K562 (cell line): Measurements from ENCODE around the gene NEU3. TPM values are rescaled to one million over a fixed set of nuclear protein-coding genes. Genes with fewer than 3 reads are reported as not detected.

Experiments used
- ATF6 ChIP-seq: sonication (generic); formaldehyde crosslinking; IDR thresholded peaks from 2 replicates; pipeline ENCODE4 v1.4.0; 2020; ENCODE audit warnings: mild to moderate bottlenecking, missing genetic modification reagents
- E2F8 ChIP-seq: fragments of 450-650 bp; IDR thresholded peaks from 2 replicates; pipeline ENCODE4 v1.7.1; 2018; ENCODE audit warnings: mild to moderate bottlenecking, low read depth; ENCODE audit not compliant: partially characterized antibody
- IFI16 ChIP-seq: fragments of 250-450 bp; sonication (Bioruptor Pico); IDR thresholded peaks from 2 replicates; pipeline ENCODE4 v2.1.2; 2022; ENCODE audit warnings: mild to moderate bottlenecking, inconsistent platforms
- NFIX ChIP-seq: fragments of 250-450 bp; sonication (Bioruptor Pico); IDR thresholded peaks from 2 replicates; pipeline ENCODE4 v1.4.0; 2020; ENCODE audit warnings: low read depth, mild to moderate bottlenecking, moderate library complexity
- PATZ1 ChIP-seq: fragments of 250-450 bp; sonication (Bioruptor Pico); IDR thresholded peaks from 2 replicates; pipeline ENCODE4 v1.5.0; 2020; ENCODE audit warnings: mild to moderate bottlenecking, borderline replicate concordance
- POLR2AphosphoS2 ChIP-seq: IDR thresholded peaks from 2 replicates; pipeline ENCODE4 v1.6.1; 2012; ENCODE audit warnings: low read length, improper control_type of control experiment
- SAFB2 ChIP-seq: fragments of 200-400 bp; formaldehyde crosslinking; IDR thresholded peaks from 2 replicates; pipeline ENCODE4 v1.6.1; 2018; ENCODE audit warnings: borderline replicate concordance, low read length, low read depth, moderate library complexity; ENCODE audit not compliant: severe bottlenecking
- SMARCA5 ChIP-seq: fragments of 450-650 bp; IDR thresholded peaks from 2 replicates; pipeline ENCODE4 v1.6.1; 2016
- SMARCB1 ChIP-seq: IDR thresholded peaks from 2 replicates; pipeline ENCODE4 v1.6.1; 2011; ENCODE audit warnings: improper control_type of control experiment, low read depth; ENCODE audit not compliant: insufficient read length
- TGIF2 ChIP-seq: sonication (generic); formaldehyde crosslinking; IDR thresholded peaks from 2 replicates; pipeline ENCODE4 v1.8.1; 2022; ENCODE audit warnings: mild to moderate bottlenecking, missing genetic modification reagents, moderate library complexity
- ZNF282 ChIP-seq: sonication (generic); formaldehyde crosslinking; IDR thresholded peaks from 2 replicates; pipeline ENCODE4 v1.8.1; 2023; ENCODE audit warnings: missing genetic modification reagents
- polyA plus RNA-seq, 8 experiments: library from polyadenylated mRNA; depleted of rRNA in 4 of 8; stranded (reverse) in 5 of 8; unstranded in 3 of 8; fragments of >200 nt; fragmentation: Nextera tagmentation in 2 of 8; fragmentation: Illumina TruSeq in 1 of 8; extraction: Ambion mirVana in 2 of 8; extraction: Trizol in 1 of 8; gene quantifications; 2 replicates each; pipeline versions ENCODE4 v1.2.1 to v1.2.3, GENCODE V29; 2011 to 2014; ENCODE audit warnings: inconsistent platforms in 1 of 8, missing spikeins in 1 of 8
- total RNA-seq, 7 experiments: library from RNA; depleted of rRNA in 6 of 7; stranded (reverse); fragments of >200 nt in 6 of 7; fragmentation: Illumina TruSeq in 2 of 7; extraction: Trizol in 2 of 7; gene quantifications; 2 replicates each; pipeline versions ENCODE4 v1.2.1 to v1.2.3, GENCODE V29; 2011 to 2021; ENCODE audit warnings: low replicate concordance in 1 of 7
- TF ChIP-seq, protein P1 (sequence below), 2 experiments: IDR thresholded peaks in 1 of 2; conservative IDR thresholded peaks in 1 of 2; 2 replicates each; pipeline ENCODE4 v1.6.1; 2016; ENCODE audit warnings: low read depth in 2 of 2, mild to moderate bottlenecking in 1 of 2, missing compliant biosample characterization in 1 of 2, missing genetic modification characterization in 1 of 2, moderate library complexity in 1 of 2
- TF ChIP-seq, protein P2 (sequence below), 3 experiments: IDR thresholded peaks in 2 of 3; conservative IDR thresholded peaks in 1 of 3; 2 replicates each; pipeline ENCODE4 v1.5.1; 2011 to 2012; ENCODE audit warnings: low read length in 3 of 3, mild to moderate bottlenecking in 3 of 3, control low read depth in 2 of 3, improper control_type of control experiment in 1 of 3, inconsistent platforms in 1 of 3, low read depth in 1 of 3, mixed read lengths in 1 of 3, moderate library complexity in 1 of 3; ENCODE audit not compliant: insufficient read depth in 2 of 3
- TF ChIP-seq, protein P3 (sequence below): IDR thresholded peaks from 2 replicates; pipeline ENCODE4 v1.6.1; 2011; ENCODE audit not compliant: insufficient read length; ENCODE audit errors: extremely low read depth

NEU3 gene
- total and polyA plus RNA-seq, 9 of the 15 experiments (the other 6 are each of a cell fraction or from before 2014, with no cell fraction given), result 6.2 to 41.3 (median 31.1) TPM

DNA sequence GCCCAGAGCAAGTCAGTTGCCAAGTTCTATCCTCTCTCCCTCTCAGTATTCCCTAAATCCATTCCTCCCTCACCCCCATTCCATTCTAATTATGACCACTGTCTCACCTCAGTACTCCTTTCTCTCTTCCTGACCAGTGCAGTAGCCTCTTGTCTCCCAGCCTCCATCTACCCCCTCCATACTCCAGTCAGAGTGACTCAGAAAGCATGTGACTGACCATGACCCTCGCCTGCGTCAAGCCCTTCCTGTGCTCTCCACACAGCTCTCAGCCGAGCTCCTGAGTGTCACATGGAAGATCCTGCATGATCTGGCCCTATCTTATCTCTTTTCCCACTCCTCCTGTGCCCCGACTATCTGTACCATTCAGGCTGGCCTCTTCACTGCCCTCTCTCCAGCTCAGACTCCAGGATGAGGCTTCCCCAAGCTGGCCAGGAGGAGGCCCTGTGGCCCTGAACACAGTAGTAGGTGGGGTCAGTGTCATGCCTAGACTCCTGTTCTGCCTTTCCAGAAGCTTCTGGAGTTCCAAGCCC is 42.6 kb downstream of the NEU3 start (continued):
- TF ChIP-seq ATF6 (0 out of 2 replicates have a peak, but pooled peaks have one; percentile 26), TGIF2 (no peak), PATZ1 (no peak), POLR2AphosphoS2 (no peak), NFIX (CRISPR knock-in tag) (no peak), SMARCB1 (peak; percentile 36), ZNF282 (CRISPR knock-in tag) (no peak), SMARCA5 (no peak), E2F8 (peak; percentile 60), SAFB2 (no peak), IFI16 (CRISPR knock-in tag) (no peak)
- TF ChIP-seq, protein P1, sequence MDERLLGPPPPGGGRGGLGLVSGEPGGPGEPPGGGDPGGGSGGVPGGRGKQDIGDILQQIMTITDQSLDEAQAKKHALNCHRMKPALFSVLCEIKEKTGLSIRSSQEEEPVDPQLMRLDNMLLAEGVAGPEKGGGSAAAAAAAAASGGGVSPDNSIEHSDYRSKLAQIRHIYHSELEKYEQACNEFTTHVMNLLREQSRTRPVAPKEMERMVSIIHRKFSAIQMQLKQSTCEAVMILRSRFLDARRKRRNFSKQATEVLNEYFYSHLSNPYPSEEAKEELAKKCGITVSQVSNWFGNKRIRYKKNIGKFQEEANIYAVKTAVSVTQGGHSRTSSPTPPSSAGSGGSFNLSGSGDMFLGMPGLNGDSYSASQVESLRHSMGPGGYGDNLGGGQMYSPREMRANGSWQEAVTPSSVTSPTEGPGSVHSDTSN (CRISPR knock-in tag; IDR thresholded peaks at IDR 0.05; ENCODE audit: low read depth), result no peak
- TF ChIP-seq, protein P1 (tag; conservative IDR thresholded peaks at IDR 0.05; ENCODE audit: low read depth), result 0 out of 2 replicates have a peak, but pooled peaks have one; percentile 32
- TF ChIP-seq, protein P2, sequence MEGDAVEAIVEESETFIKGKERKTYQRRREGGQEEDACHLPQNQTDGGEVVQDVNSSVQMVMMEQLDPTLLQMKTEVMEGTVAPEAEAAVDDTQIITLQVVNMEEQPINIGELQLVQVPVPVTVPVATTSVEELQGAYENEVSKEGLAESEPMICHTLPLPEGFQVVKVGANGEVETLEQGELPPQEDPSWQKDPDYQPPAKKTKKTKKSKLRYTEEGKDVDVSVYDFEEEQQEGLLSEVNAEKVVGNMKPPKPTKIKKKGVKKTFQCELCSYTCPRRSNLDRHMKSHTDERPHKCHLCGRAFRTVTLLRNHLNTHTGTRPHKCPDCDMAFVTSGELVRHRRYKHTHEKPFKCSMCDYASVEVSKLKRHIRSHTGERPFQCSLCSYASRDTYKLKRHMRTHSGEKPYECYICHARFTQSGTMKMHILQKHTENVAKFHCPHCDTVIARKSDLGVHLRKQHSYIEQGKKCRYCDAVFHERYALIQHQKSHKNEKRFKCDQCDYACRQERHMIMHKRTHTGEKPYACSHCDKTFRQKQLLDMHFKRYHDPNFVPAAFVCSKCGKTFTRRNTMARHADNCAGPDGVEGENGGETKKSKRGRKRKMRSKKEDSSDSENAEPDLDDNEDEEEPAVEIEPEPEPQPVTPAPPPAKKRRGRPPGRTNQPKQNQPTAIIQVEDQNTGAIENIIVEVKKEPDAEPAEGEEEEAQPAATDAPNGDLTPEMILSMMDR (IDR thresholded peaks at IDR 0.05 in 2 of 3, conservative IDR thresholded peaks at IDR 0.05 in 1 of 3; ENCODE audit: insufficient read depth in 2 of 3, low read depth in 1 of 3, low read length in 3 of 3), result peak in 2 of 3 experiments; percentile 69; a peak in 5 of 6 replicates
- TF ChIP-seq, protein P3, sequence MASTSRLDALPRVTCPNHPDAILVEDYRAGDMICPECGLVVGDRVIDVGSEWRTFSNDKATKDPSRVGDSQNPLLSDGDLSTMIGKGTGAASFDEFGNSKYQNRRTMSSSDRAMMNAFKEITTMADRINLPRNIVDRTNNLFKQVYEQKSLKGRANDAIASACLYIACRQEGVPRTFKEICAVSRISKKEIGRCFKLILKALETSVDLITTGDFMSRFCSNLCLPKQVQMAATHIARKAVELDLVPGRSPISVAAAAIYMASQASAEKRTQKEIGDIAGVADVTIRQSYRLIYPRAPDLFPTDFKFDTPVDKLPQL, result no peak
